HK-2 (cell line): Measurements from ENCODE around the gene ARHGAP42.
"Not testable (repeated sequence)": the region's sequence is repeated elsewhere in the genome, so short reads cannot be mapped to it uniquely, and the experiment has no call there.

Experiments used
- DNase-seq: peaks from one replicate; pipeline ENCODE4 v3.0.0-alpha.2; 2018; ENCODE audit not compliant: unreplicated experiment

Gene ARHGAP42

GRCh38 chr11:100869328-100869727 is 182.2 kb downstream of the ARHGAP42 start:
- DNase-seq = no peak

GRCh38 chr11:100870138-100870537 is 183.1 kb downstream of the ARHGAP42 start:
- no peak for DNase-seq

- DNase-seq = no peak
Observed at GRCh38 chr11:100872951-100873740, 186.1 kb downstream of the ARHGAP42 start.

GRCh38 chr11:100874203-100874602 is 187.1 kb downstream of the ARHGAP42 start:
- no peak for DNase-seq

GRCh38 chr11:100875521-100875869 is 188.4 kb downstream of the ARHGAP42 start:
- no peak for DNase-seq

GRCh38 chr11:100876815-100877520 is 189.9 kb downstream of the ARHGAP42 start:
- no peak for DNase-seq

GRCh38 chr11:100878474-100878873 is 191.4 kb downstream of the ARHGAP42 start:
- DNase-seq = no peak

- no peak for DNase-seq
Observed at GRCh38 chr11:100882957-100883356, 195.9 kb downstream of the ARHGAP42 start.

- no peak for DNase-seq
Observed at GRCh38 chr11:100883830-100884229, 196.7 kb downstream of the ARHGAP42 start.

- DNase-seq = no peak
Observed at GRCh38 chr11:100887659-100888058, 200.6 kb downstream of the ARHGAP42 start.

GRCh38 chr11:100888836-100889235 is 201.7 kb downstream of the ARHGAP42 start:
- DNase-seq = no peak

GRCh38 chr11:100889758-100890157 is 202.7 kb downstream of the ARHGAP42 start:
- no peak for DNase-seq

- DNase-seq = peak; percentile 6
Observed at GRCh38 chr11:100890789-100891188, 203.7 kb downstream of the ARHGAP42 start.

GRCh38 chr11:100892886-100893285 is 205.8 kb downstream of the ARHGAP42 start:
- DNase-seq = no peak

GRCh38 chr11:100895449-100895848 is 208.4 kb downstream of the ARHGAP42 start:
- no peak for DNase-seq

- DNase-seq = not testable (repeated sequence)
Observed at GRCh38 chr11:100895976-100896375, 208.9 kb downstream of the ARHGAP42 start.

GRCh38 chr11:100901471-100901870 is 214.4 kb downstream of the ARHGAP42 start:
- DNase-seq = not testable (repeated sequence)

- no peak for DNase-seq
Observed at GRCh38 chr11:100902454-100903141, 215.5 kb downstream of the ARHGAP42 start.

GRCh38 chr11:100903284-100903683 is 216.2 kb downstream of the ARHGAP42 start:
- no peak for DNase-seq

GRCh38 chr11:100905684-100906083 is 218.6 kb downstream of the ARHGAP42 start:
- DNase-seq = no peak

GRCh38 chr11:100908746-100909145 is 221.7 kb downstream of the ARHGAP42 start:
- DNase-seq = no peak

GRCh38 chr11:100910808-100911207 is 223.7 kb downstream of the ARHGAP42 start:
- DNase-seq = no peak
